Endometrium (tissue), 2 donors: ENCODE measurements around the gene OPN1LW.
"Not testable (repeated sequence)": the region's sequence is repeated elsewhere in the genome, so short reads cannot be mapped to it uniquely, and the experiment has no call there.

Experiments used
- FAIRE-seq: peaks from 2 replicates; lab custom pipeline; 2012; peaks lifted over from hg19 to GRCh38; lab: Jason Lieb, UNC
- donor health status: control.
- donor health status: control.

The OPN1LW gene

DNA sequence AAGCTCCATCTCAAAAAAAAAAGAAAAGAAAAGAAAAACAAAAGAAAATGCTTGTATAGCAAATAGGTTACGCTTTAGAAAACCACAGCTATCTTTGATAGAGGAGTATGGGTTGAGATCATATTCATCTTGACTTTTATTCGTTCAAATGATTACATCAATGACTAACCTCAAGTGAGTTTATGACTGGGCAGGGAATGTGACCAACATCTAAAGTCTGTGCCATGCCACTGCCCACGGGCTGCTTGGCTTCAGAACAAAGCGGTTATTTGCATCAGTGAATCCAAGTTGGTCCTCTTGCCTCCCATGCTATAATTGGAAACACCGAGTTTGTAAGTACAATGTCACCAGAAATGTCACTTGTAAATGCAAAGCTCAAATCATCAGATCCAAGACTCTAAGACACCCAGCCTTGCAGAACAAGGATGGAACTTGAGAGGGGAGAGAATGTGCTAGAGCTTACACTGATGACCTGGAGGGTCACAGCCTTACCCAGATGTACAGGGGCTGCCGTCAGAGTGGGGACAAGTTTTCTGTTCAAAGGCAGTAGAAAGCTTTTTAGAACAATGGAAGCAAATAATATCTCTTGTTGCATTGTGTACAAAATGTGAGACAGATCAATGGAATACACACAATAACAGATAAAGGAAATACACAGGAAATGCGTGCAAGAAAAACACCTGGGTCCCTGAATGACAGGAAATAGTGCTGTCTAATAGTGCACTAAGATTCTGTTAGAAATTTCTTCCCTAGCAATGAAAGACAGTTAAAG is 8.4 kb upstream of the OPN1LW start:
- FAIRE-seq = no peak

DNA sequence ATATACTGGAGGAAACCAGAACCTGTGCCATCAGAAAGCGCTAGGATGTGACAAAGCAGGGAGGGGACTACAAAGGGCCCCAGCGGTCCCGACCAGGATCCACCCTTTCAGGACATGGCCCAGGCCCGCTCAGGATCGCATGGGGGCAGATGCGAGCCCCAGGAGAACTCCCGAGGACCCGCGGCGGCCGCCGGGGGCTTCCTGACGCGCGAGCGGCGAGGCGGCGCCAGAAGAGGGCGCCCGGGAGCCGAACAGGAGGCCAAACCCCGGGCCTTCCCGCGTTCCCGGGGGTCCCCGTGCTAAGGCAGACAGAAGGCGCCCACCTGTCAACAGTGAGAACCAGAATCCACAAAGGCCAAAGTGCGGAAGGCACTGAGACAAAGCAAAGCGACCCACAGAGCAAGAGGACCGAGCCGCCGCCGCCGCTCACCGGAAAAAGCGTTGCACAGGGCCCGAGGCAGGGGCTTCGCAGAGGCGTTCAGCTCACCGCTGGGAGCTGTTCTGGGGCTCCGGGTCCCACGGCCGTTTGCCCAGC is 7.3 kb upstream of the OPN1LW start:
- no peak for FAIRE-seq

DNA sequence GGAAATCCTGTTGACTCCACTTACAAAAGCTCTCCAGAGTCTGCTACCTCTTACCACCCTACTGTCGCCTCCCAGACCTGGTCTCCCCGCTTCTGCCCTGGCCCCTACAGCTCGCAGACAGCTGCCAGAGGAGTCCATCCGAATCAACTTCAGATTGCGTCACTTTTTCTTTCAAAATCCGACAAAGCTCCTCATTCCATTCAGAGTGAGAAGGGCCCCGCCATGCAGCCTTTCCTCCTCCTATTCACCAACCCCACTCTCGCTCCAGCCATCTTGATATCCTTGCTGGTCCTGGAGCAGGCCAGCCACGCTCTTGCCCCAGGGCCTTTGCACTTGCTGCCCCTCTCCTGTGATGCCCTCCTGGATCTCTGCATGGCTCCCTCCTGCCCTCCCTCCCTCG is 5.2 kb upstream of the OPN1LW start:
- no peak for FAIRE-seq

DNA sequence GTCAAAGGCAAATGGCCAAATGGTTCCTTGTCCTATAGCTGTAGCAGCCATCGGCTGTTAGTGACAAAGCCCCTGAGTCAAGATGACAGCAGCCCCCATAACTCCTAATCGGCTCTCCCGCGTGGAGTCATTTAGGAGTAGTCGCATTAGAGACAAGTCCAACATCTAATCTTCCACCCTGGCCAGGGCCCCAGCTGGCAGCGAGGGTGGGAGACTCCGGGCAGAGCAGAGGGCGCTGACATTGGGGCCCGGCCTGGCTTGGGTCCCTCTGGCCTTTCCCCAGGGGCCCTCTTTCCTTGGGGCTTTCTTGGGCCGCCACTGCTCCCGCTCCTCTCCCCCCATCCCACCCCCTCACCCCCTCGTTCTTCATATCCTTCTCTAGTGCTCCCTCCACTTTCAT is 3.8 kb upstream of the OPN1LW start:
- no peak for FAIRE-seq

DNA sequence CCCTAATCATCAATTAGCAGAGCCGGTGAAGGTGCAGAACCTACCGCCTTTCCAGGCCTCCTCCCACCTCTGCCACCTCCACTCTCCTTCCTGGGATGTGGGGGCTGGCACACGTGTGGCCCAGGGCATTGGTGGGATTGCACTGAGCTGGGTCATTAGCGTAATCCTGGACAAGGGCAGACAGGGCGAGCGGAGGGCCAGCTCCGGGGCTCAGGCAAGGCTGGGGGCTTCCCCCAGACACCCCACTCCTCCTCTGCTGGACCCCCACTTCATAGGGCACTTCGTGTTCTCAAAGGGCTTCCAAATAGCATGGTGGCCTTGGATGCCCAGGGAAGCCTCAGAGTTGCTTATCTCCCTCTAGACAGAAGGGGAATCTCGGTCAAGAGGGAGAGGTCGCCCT is 3.3 kb upstream of the OPN1LW start:
- no peak for FAIRE-seq

DNA sequence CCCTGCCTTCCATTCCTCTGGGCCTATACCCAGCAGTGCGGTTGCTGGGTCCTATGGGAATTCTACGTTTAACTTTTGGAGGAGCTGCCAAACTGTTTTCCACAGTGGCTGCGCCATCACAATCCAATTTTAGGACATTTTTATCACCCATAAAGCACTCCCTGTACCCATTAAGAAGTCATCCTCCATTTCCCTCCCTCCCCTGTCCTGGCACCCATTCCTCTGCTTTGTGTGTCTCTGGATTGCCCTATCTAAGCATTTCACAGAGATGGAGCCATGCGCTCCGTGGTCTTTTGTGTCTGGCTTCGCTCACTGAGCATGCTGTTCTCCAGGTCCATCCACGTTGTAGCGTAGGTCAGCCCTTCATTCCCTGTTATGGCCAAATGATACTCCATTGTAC is 1.7 kb upstream of the OPN1LW start:
- no peak for FAIRE-seq

DNA sequence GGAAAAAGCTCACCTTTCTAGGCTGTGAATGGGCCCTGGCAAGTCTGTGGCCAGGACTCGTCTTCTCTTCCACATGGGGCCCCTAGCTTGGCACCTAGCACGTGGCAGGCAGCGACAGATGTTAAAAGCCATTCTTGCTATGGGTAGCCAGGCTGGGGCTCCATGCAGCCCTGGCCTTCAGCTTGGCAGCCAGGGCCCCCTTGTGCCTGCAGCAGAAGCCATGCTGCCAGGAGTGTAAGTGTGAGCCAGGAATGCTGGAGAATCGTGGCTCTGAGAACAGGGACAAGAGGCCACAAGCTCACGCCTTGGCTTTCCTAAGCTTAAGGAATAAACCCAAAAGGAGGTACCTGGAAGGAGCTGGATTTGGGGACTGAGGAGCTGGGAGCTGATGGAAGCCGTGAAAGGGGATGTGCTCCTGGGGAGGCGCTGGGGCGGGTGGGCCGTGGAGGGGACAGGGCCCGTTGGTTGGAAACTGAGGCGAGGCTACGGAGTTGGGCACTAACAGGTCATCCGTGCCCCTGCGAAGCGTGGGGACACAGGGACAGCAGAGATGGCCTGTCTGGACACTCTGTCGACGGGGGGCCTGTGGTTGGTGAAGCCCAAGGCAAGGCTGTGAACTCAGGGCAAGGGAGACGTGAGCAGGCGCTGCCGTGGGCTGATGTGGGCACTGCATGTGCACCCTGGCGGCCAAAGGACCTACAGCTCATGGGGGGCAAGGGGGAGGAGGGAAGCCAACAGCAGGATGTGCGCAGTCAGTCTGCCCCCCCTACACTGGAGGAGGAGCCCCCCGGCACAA is 895 bp upstream of the OPN1LW start:
- FAIRE-seq = no peak

DNA sequence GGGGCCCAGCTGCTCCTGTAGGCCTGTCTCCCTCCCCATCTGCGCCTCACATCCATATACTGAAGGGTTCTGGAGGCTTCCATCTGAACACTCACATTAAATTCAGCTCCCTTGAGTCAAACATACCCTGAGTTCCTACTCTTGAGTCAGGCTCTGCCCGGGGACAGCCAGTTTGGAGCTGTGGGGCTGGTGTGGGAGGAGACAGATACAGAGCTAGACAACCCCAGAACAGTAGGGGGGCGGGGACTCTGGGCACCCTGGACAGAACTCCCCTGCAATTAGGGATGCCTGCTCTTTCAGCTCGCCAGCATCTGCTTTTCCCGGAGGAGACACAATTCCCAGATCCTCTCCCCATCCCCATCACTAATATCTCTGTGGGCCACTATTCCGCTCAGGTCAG is 7.0 kb downstream of the OPN1LW start:
- not testable (repeated sequence) for FAIRE-seq

DNA sequence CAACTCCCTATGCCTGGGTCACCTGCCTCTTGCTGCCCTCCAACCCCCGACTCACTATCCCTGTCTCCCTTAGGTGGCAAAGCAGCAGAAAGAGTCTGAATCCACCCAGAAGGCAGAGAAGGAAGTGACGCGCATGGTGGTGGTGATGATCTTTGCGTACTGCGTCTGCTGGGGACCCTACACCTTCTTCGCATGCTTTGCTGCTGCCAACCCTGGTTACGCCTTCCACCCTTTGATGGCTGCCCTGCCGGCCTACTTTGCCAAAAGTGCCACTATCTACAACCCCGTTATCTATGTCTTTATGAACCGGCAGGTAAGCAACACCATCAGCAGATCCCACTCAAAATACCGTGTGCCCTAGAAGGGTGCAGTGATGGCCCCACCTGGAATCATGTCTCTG is 12.2 kb downstream of the OPN1LW start:
- FAIRE-seq = not testable (repeated sequence)

DNA sequence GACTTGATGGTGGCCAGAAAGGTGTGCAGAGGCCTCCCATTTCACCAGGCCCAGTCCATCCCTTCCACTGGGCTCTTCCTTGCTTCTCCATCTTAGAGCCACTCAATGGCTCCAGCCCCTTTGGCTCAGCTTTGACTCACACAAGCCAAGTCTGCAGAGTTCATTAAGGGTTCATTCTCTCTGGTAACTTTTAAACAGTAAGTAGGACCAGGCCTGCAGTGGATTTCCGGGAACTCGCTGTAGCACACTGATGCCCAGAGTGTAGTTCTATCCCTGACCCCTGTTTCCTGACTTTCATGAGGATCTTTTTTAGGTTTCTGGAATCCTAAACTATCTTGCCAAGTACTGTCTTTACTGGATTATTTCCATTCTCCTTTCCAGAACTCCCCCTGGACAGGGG is 13.2 kb downstream of the OPN1LW start:
- not testable (repeated sequence) for FAIRE-seq

DNA sequence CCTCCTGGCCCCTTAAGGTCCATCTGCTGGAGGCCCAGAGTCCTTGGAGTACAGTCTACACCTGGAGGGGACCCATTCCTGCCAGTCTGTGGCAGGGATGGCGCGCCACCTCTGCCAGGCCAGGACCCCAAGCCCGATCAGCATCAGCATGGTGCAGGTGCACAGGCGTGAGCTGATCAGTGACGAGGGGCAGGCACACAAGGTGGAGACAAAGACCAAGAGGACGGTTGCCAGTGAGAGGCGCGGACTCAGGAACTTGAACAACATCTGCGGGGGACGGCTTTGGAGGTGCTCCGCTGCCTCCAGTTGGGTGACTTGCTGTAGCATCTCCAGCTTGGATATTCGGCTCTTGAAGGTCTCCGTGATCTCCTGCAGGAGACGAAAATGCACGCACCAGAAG is 15.3 kb downstream of the OPN1LW start:
- FAIRE-seq = not testable (repeated sequence)

DNA sequence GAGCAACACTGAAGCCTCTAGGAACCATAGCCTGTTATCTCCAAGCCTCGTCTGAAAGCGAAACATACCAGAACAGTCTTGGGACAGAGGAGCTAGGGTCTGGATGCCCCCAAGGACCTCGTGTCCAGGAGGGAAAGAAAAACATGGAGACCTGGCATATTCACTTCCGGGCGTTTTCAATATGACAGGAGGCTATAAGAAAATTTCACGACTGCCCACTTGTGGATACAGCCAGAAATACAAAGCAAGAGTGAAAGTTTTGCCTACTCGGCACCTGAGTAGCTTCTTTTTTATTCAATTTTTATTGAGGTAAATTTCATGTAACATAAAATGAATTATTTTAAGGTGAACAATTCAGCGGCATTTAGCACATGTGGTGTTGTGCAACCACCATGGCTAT is 20.9 kb downstream of the OPN1LW start:
- not testable (repeated sequence) for FAIRE-seq

DNA sequence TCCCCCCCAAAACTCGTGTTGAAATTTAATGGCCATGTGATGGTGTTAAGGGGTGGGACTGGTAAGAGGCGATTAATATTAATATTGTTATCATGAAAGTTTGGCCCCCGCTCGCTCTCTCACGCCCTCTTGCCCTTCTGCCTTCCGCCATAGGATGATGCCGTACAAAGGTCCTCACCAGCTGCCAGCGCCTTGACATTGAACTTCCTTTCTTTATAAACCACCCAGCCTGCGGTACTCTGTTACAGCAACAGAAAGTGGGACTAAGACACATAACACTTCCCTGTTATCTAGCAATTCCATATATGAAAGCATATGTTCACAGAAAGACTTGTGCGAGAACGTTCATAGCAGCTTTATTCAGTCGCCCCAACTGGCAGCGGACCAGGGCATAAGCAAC is 24.3 kb downstream of the OPN1LW start:
- not testable (repeated sequence) for FAIRE-seq

DNA sequence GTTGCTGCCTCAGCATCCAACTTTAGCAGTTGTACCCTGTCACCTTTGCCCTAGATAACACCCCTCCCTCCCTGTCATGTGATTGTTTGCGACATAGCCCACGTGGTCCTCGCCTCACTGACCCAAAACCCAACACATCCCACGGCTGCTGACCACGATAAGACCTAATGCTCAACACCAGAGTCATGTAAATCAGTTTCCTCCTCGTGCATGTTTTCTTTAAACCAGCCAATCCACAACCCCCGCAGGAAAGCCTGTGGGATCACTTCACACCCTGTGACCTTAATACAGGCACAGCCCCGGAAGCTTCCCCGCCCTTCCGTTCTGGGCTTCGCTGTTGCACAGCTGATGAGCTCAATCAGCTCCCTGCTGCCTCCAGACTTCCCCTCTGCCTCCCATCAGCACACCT is 28.5 kb downstream of the OPN1LW start:
- FAIRE-seq = not testable (repeated sequence)

DNA sequence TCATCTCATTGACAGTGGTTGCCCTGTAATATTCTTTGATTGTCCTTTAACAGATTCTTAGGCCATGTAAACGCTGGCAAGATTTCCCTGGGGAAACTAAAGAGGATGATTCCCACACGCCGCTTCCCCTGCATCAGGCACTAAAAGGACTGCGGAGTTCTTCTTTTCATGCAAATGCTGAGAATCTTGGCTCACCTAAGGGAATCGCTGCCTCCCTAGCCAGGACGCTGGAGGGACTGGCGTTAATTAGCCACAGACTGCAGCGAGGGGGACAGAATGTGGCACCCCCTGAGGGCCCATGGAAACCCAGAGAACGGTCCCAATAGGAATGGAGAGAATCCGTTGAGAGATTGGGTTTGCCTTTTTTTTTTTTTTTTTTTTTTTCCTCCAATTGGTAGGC is 30.3 kb downstream of the OPN1LW start:
- FAIRE-seq = not testable (repeated sequence)

DNA sequence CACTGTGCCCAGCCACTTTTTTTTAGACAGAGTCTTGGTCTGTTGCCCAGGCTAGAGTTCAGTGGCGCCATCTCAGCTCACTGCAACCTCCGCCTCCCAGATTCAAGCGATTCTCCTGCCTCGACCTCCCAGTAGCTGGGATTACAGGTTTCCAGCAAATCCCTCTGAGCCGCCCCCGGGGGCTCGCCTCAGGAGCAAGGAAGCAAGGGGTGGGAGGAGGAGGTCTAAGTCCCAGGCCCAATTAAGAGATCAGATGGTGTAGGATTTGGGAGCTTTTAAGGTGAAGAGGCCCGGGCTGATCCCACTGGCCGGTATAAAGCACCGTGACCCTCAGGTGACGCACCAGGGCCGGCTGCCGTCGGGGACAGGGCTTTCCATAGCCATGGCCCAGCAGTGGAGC is 38.3 kb downstream of the OPN1LW start, which contains the start of gene OPN1MW:
Gene OPN1MW (plus strand): TSS at position 301 of the 400 bp plus-strand sequence. CDS start 82 bp downstream, at position 383.
- FAIRE-seq = not testable (repeated sequence)

DNA sequence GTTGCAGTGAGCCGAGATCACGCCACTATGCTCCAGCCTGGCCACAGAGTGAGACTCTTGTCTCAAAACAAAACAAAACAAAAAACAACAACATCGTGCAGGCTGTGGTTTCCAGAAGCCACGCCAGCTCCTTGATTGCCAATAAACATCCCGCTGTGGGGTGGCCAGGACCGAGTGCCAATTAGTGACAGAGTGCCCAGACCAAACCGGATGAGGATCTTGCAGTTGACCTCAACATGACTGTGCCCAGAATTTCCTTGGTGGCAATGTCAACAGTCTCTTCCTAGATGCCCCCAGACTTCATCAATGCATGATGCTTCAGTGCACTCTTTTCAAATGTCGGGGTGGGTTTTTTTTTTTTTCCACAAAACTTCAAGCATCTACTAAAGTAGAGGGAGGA is 39.8 kb downstream of the OPN1LW start:
- FAIRE-seq = not testable (repeated sequence)

DNA sequence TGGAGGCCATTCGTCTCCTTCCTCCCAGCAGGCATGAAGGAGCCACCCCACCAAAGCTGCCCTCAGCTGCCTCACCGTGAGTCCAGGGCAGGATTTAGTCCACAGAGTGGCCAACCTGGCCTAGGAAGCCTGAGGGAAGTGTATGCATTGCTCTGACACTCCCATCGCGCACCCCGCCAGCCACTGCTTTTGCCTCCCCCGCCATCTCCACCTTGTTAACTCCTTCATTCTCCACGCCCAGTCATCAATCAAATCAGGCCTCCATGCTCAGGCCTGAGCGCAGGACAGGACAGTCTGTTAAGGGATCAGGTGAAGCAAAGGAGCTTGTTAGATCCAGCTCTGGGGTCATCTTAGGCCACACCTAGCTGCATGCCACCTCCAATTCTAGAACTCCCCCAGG is 48.8 kb downstream of the OPN1LW start:
- not testable (repeated sequence) for FAIRE-seq

DNA sequence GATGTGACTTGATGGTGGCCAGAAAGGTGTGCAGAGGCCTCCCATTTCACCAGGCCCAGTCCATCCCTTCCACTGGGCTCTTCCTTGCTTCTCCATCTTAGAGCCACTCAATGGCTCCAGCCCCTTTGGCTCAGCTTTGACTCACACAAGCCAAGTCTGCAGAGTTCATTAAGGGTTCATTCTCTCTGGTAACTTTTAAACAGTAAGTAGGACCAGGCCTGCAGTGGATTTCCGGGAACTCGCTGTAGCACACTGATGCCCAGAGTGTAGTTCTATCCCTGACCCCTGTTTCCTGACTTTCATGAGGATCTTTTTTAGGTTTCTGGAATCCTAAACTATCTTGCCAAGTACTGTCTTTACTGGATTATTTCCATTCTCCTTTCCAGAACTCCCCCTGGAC is 50.3 kb downstream of the OPN1LW start:
- FAIRE-seq = not testable (repeated sequence)

DNA sequence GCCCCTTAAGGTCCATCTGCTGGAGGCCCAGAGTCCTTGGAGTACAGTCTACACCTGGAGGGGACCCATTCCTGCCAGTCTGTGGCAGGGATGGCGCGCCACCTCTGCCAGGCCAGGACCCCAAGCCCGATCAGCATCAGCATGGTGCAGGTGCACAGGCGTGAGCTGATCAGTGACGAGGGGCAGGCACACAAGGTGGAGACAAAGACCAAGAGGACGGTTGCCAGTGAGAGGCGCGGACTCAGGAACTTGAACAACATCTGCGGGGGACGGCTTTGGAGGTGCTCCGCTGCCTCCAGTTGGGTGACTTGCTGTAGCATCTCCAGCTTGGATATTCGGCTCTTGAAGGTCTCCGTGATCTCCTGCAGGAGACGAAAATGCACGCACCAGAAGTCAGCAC is 52.4 kb downstream of the OPN1LW start:
- not testable (repeated sequence) for FAIRE-seq
